MM.1S (cell line): ENCODE measurements around the gene LYRM4.

ENCODE experiments used
- DNase-seq: peaks from one replicate; pipeline ENCODE4 v3.0.0-alpha.2; 2015
- H2AFZ ChIP-seq: fragments of 300-600 bp; sonication (generic); 2 replicates; pipeline ENCODE4 v1.6.0; 2016; ENCODE audit warnings: antibody characterized with exemption, low read length
- H3F3A ChIP-seq: fragments of 300-600 bp; sonication (generic); 2 replicates; pipeline ENCODE4 v1.6.1; 2016; ENCODE audit warnings: mild to moderate bottlenecking, antibody characterized with exemption, low read length, moderate library complexity, mixed read lengths; ENCODE audit not compliant: insufficient read depth
- H3K27ac ChIP-seq: fragments of 300-600 bp; sonication (generic); 2 replicates; pipeline ENCODE4 v1.5.1; 2016; ENCODE audit warnings: mild to moderate bottlenecking, low read length
- H3K27me3 ChIP-seq: fragments of 300-600 bp; sonication (generic); replicated peaks from 2 replicates; pipeline ENCODE4 v1.6.0; 2016; ENCODE audit warnings: low read length; ENCODE audit not compliant: insufficient read depth
- H3K36me3 ChIP-seq: fragments of 300-600 bp; sonication (generic); replicated peaks from 2 replicates; pipeline ENCODE4 v1.6.1; 2016; ENCODE audit warnings: mild to moderate bottlenecking, low read length, mixed read lengths; ENCODE audit not compliant: insufficient read depth
- H3K4me1 ChIP-seq: fragments of 300-600 bp; sonication (generic); 2 replicates; pipeline ENCODE4 v1.6.1; 2016; ENCODE audit warnings: low read length, mixed read lengths
- H3K4me2 ChIP-seq: fragments of 300-600 bp; sonication (generic); 2 replicates; pipeline ENCODE4 v1.6.0; 2016; ENCODE audit warnings: low read depth, low read length
- H3K4me3 ChIP-seq: fragments of 300-600 bp; sonication (generic); 2 replicates; pipeline ENCODE4 v1.5.1; 2016; ENCODE audit warnings: low read length, mixed read lengths
- H3K79me2 ChIP-seq: fragments of 300-600 bp; sonication (generic); 2 replicates; pipeline ENCODE4 v1.6.1; 2016; ENCODE audit warnings: mixed run types, low read length, mixed read lengths
- H3K9ac ChIP-seq: fragments of 300-600 bp; sonication (generic); 2 replicates; pipeline ENCODE4 v1.6.1; 2016; ENCODE audit warnings: low read length, mixed read lengths
- H3K9me2 ChIP-seq: fragments of 300-600 bp; sonication (generic); replicated peaks from 2 replicates; pipeline ENCODE4 v1.6.1; 2016; ENCODE audit warnings: mild to moderate bottlenecking, low read length, mixed read lengths; ENCODE audit not compliant: insufficient read depth
- H3K9me3 ChIP-seq: fragments of 300-600 bp; sonication (generic); replicated peaks from 2 replicates; pipeline ENCODE4 v1.6.1; 2016; ENCODE audit warnings: mild to moderate bottlenecking, low read length, mixed read lengths; ENCODE audit not compliant: insufficient read depth
- H4K20me1 ChIP-seq: fragments of 300-600 bp; sonication (generic); 2 replicates; pipeline ENCODE4 v1.6.1; 2016; ENCODE audit warnings: mild to moderate bottlenecking, low read length, moderate library complexity, mixed read lengths; ENCODE audit not compliant: insufficient read depth
- CTCF ChIP-seq: fragments of 300-600 bp; sonication (generic); IDR thresholded peaks from 2 replicates; pipeline ENCODE4 v1.5.1; 2016; ENCODE audit warnings: antibody characterized with exemption, low read length, mixed read lengths
- EZH2 ChIP-seq: fragments of 300-600 bp; sonication (generic); optimal IDR thresholded peaks from 2 replicates; pipeline ENCODE3; 2017; ENCODE audit warnings: low read depth, mild to moderate bottlenecking, antibody characterized with exemption, low read length, mixed read lengths
- EZH2phosphoT487 ChIP-seq: fragments of 300-600 bp; sonication (generic); IDR thresholded peaks from 2 replicates; pipeline ENCODE4 v1.6.1; 2018; ENCODE audit warnings: antibody characterized with exemption, low read length

The LYRM4 gene

GRCh38 chr6:5080574-5080973 lies 180.2 kb downstream of the LYRM4 start:
- Histone ChIP-seq H2AFZ (no peak overlapping the region), H3K4me1 (no peaks in the 10 kb centered on the region), H3K4me3 (no peak overlapping the region), H3K9ac (no peak overlapping the region), H3K27ac (no peak overlapping the region), H4K20me1 (no peaks in the 10 kb centered on the region), H3F3A (no peaks in the 10 kb centered on the region), H3K27me3 (no peaks in the 10 kb centered on the region), H3K9me3 (no peaks in the 10 kb centered on the region), H3K9me2 (no peaks in the 10 kb centered on the region), H3K4me2 (no peak overlapping the region), H3K36me3 (no peaks in the 10 kb centered on the region), H3K79me2 (no peaks in the 10 kb centered on the region)
- TF ChIP-seq EZH2phosphoT487 = no peak
- TF ChIP-seq CTCF = no peak
- TF ChIP-seq EZH2 = no peak
- DNase-seq = no peak

GRCh38 chr6:5079692-5080091 lies 181.1 kb downstream of the LYRM4 start:
- Histone ChIP-seq H3K79me2 (no peaks in the 10 kb centered on the region), H3K36me3 (no peaks in the 10 kb centered on the region), H4K20me1 (no peaks in the 10 kb centered on the region), H3K27ac (no peak overlapping the region), H3K9me2 (no peaks in the 10 kb centered on the region), H2AFZ (no peak overlapping the region), H3K4me2 (no peak overlapping the region), H3K9me3 (no peaks in the 10 kb centered on the region), H3K27me3 (no peaks in the 10 kb centered on the region), H3K4me3 (no peak overlapping the region), H3K9ac (no peak overlapping the region), H3K4me1 (no peaks in the 10 kb centered on the region), H3F3A (no peaks in the 10 kb centered on the region)
- TF ChIP-seq EZH2phosphoT487 (no peak), EZH2 (no peak), CTCF (no peak)
- DNase-seq = no peak

GRCh38 chr6:5078121-5078669 lies 182.6 kb downstream of the LYRM4 start:
- H3K36me3 ChIP-seq = no peaks in the 10 kb centered on the region
- no peak for DNase-seq
- TF ChIP-seq CTCF = no peak
- no peak for TF ChIP-seq EZH2
- TF ChIP-seq EZH2phosphoT487 = no peak

More at GRCh38 chr6:5078121-5078669, 182.6 kb downstream of the LYRM4 start:
- Histone ChIP-seq H4K20me1 (no peaks in the 10 kb centered on the region), H3K9me3 (no peaks in the 10 kb centered on the region), H3K27ac (no peak overlapping the region), H3K9me2 (no peaks in the 10 kb centered on the region), H2AFZ (no peak overlapping the region), H3K4me1 (no peaks in the 10 kb centered on the region), H3K9ac (no peak overlapping the region), H3K27me3 (no peaks in the 10 kb centered on the region), H3K4me2 (no peak overlapping the region), H3F3A (no peaks in the 10 kb centered on the region), H3K79me2 (0 out of 2 replicates have a peak, but pooled peaks cover 6% of the 10 kb centered on the region), H3K4me3 (no peak overlapping the region)
